GM12865 (cell line): Measurements from ENCODE around the gene ACTL7B.
"Not testable (repeated sequence)": the region's sequence is repeated elsewhere in the genome, so short reads cannot be mapped to it uniquely, and the experiment has no call there.

Source experiments
- DNase-seq: peaks from one replicate; pipeline ENCODE4 v3.0.0; 2010; ENCODE audit warnings: low read depth
- H3K4me3 ChIP-seq: 2 replicates; pipeline ENCODE4 v1.5.1; 2011; ENCODE audit warnings: mild to moderate bottlenecking, low read depth, low read length, control low read depth
- CTCF ChIP-seq: IDR thresholded peaks from 2 replicates; pipeline ENCODE4 v1.5.1; 2011; ENCODE audit warnings: low read length, control low read depth, low read depth, inconsistent platforms; ENCODE audit not compliant: insufficient read depth; ENCODE audit errors: missing control alignments

Gene ACTL7B

GRCh38 chr9:108894225-108894997 is 38.6 kb upstream of the ACTL7B start:
- no peak for DNase-seq
- H3K4me3 ChIP-seq: no peak overlapping the region
- no peak for TF ChIP-seq CTCF

- no peak overlapping the region for H3K4me3 ChIP-seq
- no peak for TF ChIP-seq CTCF
- no peak for DNase-seq
Observed at GRCh38 chr9:108889649-108890067, 33.9 kb upstream of the ACTL7B start.

GRCh38 chr9:108886594-108887271 is 30.9 kb upstream of the ACTL7B start:
- H3K4me3 ChIP-seq, DNase-seq: not testable (repeated sequence)

- DNase-seq: peak; percentile 95
- no peak for TF ChIP-seq CTCF
- no peak overlapping the region for H3K4me3 ChIP-seq
Observed at GRCh38 chr9:108885643-108886348, 30.0 kb upstream of the ACTL7B start.

GRCh38 chr9:108884701-108885100 is 28.9 kb upstream of the ACTL7B start:
- no peak for TF ChIP-seq CTCF
- DNase-seq: no peak
- no peak overlapping the region for H3K4me3 ChIP-seq

GRCh38 chr9:108883085-108883484 is 27.3 kb upstream of the ACTL7B start:
- no peak for DNase-seq
- no peak overlapping the region for H3K4me3 ChIP-seq
- no peak for TF ChIP-seq CTCF
